Activated T-helper 17 cell treated with anti-CD3 and anti-CD28 coated beads, Interleukin-2, amount 50 U/mL, for 72 hours (primary cell): ENCODE results near the gene TTLL11. TPM values are rescaled to one million over a fixed set of nuclear protein-coding genes. Genes with fewer than 3 reads are reported as not detected.
"Not testable (repeated sequence)": the region's sequence is repeated elsewhere in the genome, so short reads cannot be mapped to it uniquely, and the experiment has no call there.

Experiments
- ATAC-seq: fragments of 150-1000 bp; cut with Tn5 transposase; replicated peaks from 2 replicates; pipeline ENCODE4 v1.10.0; 2021; ENCODE audit warnings: mild to moderate bottlenecking, moderate library complexity
- H3K27ac Mint-ChIP-seq: one replicate; pipeline ENCODE4 v1.8.0; 2022; ENCODE audit warnings: mixed read lengths
- H3K27me3 Mint-ChIP-seq: one replicate; pipeline ENCODE4 v1.8.0; 2022; ENCODE audit warnings: mixed read lengths
- H3K36me3 Mint-ChIP-seq: one replicate; pipeline ENCODE4 v1.8.0; 2022; ENCODE audit warnings: low read depth, mild to moderate bottlenecking, mixed read lengths
- H3K4me1 Mint-ChIP-seq: one replicate; pipeline ENCODE4 v1.8.0; 2022; ENCODE audit warnings: mixed read lengths
- H3K4me3 Mint-ChIP-seq: one replicate; pipeline ENCODE4 v1.8.0; 2022; ENCODE audit warnings: mild to moderate bottlenecking, mixed read lengths
- H3K9me3 Mint-ChIP-seq: one replicate; pipeline ENCODE4 v1.8.0; 2022; ENCODE audit warnings: mixed read lengths
- total RNA-seq, 2 donors: library from RNA; stranded (reverse); gene quantifications; one replicate each; pipeline ENCODE4 v1.2.3, GENCODE V29; 2022

The TTLL11 gene
- total RNA-seq, 2 donors from 2014 or later: 2.6 to 3.9 TPM

DNA sequence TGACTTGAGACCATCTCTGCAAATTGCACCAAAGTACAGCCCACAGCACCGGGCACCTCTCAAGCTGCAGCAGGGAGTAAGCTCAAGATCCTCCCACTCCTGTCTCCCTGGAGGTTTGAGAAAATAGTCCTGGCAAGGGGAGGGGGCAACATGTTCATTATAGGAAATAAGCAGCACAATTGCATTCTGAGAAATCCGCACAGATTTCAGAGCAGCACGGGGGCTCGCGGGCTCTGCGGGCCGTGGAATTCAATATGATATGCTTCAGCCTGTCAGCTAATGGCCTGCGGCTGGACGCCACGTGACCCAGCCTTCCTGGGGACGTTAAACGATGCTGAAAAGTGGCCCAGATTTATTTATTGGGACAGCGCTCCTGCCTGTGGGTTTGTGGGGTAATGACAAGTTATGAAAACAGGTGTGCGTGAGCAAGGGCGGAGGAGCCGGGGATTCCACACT, 285.3 kb downstream of the TTLL11 start:
- Mint-ChIP-seq H3K36me3 (no peaks in the 10 kb centered on the region), H3K4me3 (no peak overlapping the region), H3K27me3 (peaks cover 5% of the 10 kb centered on the region), H3K27ac (no peak overlapping the region), H3K9me3 (peaks cover 12% of the 10 kb centered on the region), H3K4me1 (no peaks in the 10 kb centered on the region)
- ATAC-seq: no peak

DNA sequence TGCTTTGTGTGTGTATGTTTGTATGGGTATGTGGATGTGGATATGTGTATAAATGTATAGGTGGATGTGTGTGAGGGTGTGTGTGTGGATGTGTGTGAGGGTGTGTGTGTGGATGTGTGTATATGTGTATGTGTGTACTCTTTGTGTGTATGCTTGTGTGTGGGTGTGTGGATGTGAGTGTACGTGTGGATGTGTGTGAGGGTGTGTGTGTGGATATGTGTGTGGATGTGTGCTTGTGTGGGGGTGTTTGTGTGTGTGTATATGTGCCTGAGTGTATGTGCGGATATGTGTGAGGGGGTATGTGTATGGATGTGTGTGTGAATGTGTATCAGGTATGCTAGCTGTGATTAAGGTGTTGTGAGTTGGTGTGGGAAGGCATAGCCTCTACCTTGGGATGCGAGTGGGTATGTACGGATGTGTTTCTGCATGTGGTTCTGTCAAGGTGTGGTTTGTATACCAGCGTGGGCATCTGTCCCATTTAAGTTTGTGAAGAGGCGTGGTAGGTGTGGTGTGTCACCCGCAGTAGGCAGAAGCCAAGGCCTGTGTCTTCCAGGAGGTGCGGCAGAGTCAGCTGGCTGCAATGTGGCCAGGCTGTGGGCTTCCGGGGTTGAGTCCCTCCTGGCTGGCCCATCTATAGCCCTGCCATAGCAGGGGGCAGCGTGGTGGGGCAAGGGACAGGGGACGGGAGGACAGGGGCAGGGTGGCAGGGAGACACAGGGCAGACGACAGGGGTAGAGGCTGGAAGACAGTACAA, 285.9 kb downstream of the TTLL11 start:
- peaks cover 8% of the 10 kb centered on the region for H3K27me3 Mint-ChIP-seq
- no peak overlapping the region for H3K27ac Mint-ChIP-seq
- ATAC-seq: no peak
- H3K36me3 Mint-ChIP-seq: no peaks in the 10 kb centered on the region
- no peak overlapping the region for H3K4me3 Mint-ChIP-seq
- peaks cover 12% of the 10 kb centered on the region for H3K9me3 Mint-ChIP-seq
- H3K4me1 Mint-ChIP-seq: no peaks in the 10 kb centered on the region

DNA sequence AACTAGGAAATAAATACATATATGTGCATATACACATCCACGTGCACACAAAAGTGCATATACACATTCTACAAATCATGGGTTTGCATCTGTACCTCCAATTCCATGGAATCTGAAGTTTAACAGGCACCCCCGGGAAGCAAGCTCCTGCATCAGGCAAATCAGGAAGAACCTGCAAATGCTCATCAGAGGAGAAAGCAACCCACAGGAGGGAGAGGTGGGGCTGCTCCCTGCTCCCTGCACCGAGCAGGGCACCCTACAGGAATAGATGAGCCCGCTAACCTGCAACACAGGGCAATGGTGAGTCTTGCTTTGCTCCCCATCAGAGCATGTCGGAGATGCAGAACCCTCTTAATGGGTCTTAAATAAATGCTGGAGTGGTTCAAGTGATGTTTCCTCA, 290.4 kb downstream of the TTLL11 start:
- H3K36me3 Mint-ChIP-seq: no peaks in the 10 kb centered on the region
- H3K4me1 Mint-ChIP-seq: no peaks in the 10 kb centered on the region
- no peak overlapping the region for H3K27ac Mint-ChIP-seq
- H3K27me3 Mint-ChIP-seq: peaks cover 24% of the 10 kb centered on the region
- ATAC-seq: no peak
- peaks cover 12% of the 10 kb centered on the region for H3K9me3 Mint-ChIP-seq
- H3K4me3 Mint-ChIP-seq: no peak overlapping the region

DNA sequence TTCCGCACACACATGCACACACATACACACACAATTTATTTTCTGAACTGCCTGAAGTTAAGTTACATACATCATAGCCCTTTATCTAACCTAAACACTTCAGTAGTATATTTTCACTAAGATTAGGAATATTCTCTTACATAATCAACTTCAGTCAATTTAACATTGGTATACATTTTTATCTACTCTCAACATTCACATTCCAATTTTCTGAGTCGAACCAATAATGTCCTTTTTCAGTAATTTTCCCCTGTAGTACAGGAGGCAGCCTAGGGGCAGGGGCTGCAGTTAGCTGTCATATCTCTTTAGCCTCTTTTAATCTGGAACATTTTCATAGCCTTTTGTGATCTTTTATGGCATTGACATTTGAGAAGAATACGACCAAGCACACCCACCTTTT, 291.5 kb downstream of the TTLL11 start:
- ATAC-seq: no peak
- no peak overlapping the region for H3K27ac Mint-ChIP-seq
- no peaks in the 10 kb centered on the region for H3K36me3 Mint-ChIP-seq

DNA sequence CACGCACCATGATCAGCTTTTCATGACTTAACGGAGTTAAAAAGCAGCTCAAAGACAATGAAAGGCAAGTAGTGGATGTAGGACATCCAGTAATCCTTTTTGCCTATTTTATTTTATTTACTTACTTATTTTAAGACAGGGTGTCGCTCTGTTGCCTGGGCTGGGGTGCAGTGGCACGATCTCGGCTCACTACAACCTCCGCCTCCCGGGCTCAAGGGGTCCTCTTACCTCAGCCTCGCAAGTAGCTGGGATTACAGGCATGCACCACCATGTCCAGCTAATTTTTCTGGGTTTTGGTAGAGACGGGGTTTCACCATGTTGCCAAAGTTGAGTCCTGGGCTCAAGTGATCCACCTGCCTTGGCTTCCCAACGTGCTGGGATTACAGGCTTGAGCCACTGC, 292.7 kb downstream of the TTLL11 start:
- H3K4me1 Mint-ChIP-seq: no peaks in the 10 kb centered on the region
- no peak for ATAC-seq
- no peaks in the 10 kb centered on the region for H3K36me3 Mint-ChIP-seq

More for the DNA sequence above, 291.5 kb downstream of the TTLL11 start:
- Mint-ChIP-seq H3K9me3 (peaks cover 12% of the 10 kb centered on the region), H3K4me3 (no peak overlapping the region), H3K27me3 (peaks cover 33% of the 10 kb centered on the region), H3K4me1 (no peaks in the 10 kb centered on the region)

DNA sequence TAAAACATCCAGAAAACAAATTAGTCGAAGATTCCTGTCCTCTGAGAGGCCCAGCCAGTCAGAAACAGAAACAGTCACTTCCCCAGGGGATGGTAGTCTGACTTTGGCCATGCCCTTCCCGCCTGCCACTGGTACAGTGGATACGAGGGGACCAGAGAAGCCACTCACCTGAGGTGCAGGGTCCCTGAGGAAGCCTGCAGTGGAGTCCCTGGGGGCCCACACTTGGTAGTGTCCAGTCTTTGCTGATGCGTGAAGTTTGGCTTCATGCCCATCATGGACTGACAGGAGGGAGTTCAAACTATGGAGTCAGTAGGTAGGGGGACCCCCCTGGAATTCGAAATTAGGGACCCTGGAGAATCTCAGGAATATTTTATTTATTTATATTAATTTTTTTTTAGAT, 294.2 kb downstream of the TTLL11 start:
- ATAC-seq: no peak
- no peak overlapping the region for H3K27ac Mint-ChIP-seq
- peaks cover 30% of the 10 kb centered on the region for H3K27me3 Mint-ChIP-seq
- H3K4me1 Mint-ChIP-seq: no peaks in the 10 kb centered on the region
- no peaks in the 10 kb centered on the region for H3K36me3 Mint-ChIP-seq
- H3K9me3 Mint-ChIP-seq: peaks cover under 1% of the 10 kb centered on the region
- no peak overlapping the region for H3K4me3 Mint-ChIP-seq

More for the DNA sequence above, 292.7 kb downstream of the TTLL11 start:
- Mint-ChIP-seq H3K9me3 (peaks cover 12% of the 10 kb centered on the region), H3K27me3 (peaks cover 33% of the 10 kb centered on the region), H3K27ac (no peak overlapping the region), H3K4me3 (no peak overlapping the region)

DNA sequence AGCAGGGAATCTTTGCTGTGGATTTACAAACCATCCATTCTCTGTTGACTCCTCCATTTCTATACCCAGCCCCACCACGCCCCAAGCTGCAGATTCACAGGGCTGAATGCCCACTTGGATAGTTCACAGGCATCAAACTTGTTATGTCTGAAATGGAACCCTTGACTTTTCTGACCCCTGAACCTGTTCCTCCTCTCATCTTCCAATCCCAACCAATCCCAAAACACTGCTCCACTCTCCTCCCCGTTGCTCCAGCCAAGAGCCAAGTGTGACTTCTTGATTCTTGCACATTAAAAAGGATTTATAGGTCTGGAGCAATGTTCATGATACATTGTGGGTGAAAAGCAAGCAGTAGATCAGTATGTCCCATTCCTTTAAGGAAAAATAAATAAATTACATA, 296.0 kb downstream of the TTLL11 start:
- Mint-ChIP-seq H3K4me3 (no peak overlapping the region), H3K27ac (no peak overlapping the region), H3K9me3 (no peaks in the 10 kb centered on the region), H3K27me3 (peaks cover 26% of the 10 kb centered on the region), H3K36me3 (no peaks in the 10 kb centered on the region), H3K4me1 (no peaks in the 10 kb centered on the region)
- ATAC-seq: no peak

DNA sequence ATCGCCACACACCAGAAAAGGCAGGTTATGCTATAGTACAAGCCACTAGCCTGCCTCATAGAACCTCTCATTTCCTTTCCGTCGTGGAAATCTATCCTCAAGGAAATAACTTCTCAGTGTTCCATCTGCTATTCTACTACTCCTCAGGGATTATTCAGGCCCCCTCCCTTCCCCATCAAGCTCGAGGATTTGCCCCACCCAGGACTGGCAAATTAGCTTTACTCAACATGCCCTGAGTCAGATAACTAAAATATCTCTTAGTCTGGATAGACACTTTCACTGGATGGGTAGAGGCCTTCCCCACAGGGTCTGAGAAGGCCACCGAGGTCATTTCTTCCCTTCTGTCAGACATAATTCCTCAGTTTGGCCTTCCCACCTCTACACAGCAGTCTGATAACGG, 298.8 kb downstream of the TTLL11 start:
- H3K36me3 Mint-ChIP-seq, H3K27ac Mint-ChIP-seq, H3K4me1 Mint-ChIP-seq, H3K9me3 Mint-ChIP-seq, ATAC-seq, H3K4me3 Mint-ChIP-seq: not testable (repeated sequence)
- H3K27me3 Mint-ChIP-seq: peaks cover 28% of the 10 kb centered on the region

DNA sequence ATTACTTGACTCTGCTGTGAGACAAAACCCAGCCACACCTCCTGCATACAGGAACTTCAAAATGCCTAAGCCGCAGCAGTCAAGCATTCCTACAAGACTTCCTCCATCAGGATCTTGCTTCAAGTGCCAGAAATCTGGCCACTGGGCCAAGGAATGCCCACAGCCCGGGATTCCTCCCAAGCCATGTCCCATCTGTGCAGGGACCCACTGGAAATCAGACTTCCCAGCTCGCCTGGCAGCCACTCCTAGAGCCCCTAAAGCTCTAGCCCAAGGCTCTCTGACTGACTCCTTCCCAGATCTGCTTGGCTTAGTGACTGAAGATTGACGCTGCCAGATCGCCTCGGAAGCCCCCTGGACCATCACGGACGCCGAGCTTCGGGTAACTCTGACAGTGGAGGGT, 300.6 kb downstream of the TTLL11 start:
- not testable (repeated sequence) for H3K9me3 Mint-ChIP-seq, H3K36me3 Mint-ChIP-seq, ATAC-seq

DNA sequence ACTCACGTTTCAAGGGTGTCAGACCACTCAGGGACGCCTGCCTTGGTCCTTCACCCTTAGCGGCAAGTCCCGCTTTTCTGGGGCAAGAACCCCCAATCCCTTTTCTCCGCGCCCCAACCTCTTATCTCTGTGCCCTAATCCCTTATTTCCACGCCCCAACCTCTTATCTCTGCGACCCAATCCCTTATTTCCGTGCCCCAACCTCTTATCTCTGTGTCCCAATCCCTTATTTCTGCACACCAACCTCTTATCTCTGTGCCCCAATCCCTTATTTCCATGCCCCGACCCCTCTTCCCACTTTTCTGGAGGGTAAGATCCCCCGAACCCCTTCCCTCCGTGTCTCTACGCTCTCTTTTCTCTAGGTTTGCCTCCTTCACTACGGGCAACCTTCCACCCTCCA, 302.3 kb downstream of the TTLL11 start:
- peaks cover 36% of the 10 kb centered on the region for H3K27me3 Mint-ChIP-seq
- H3K4me3 Mint-ChIP-seq: no peak overlapping the region
- H3K4me1 Mint-ChIP-seq: no peaks in the 10 kb centered on the region
- H3K36me3 Mint-ChIP-seq: no peaks in the 10 kb centered on the region
- no peak for ATAC-seq
- no peaks in the 10 kb centered on the region for H3K9me3 Mint-ChIP-seq
- H3K27ac Mint-ChIP-seq: no peak overlapping the region

More for the DNA sequence above, 300.6 kb downstream of the TTLL11 start:
- H3K27ac Mint-ChIP-seq, H3K4me1 Mint-ChIP-seq, H3K4me3 Mint-ChIP-seq: not testable (repeated sequence)
- peaks cover 33% of the 10 kb centered on the region for H3K27me3 Mint-ChIP-seq

DNA sequence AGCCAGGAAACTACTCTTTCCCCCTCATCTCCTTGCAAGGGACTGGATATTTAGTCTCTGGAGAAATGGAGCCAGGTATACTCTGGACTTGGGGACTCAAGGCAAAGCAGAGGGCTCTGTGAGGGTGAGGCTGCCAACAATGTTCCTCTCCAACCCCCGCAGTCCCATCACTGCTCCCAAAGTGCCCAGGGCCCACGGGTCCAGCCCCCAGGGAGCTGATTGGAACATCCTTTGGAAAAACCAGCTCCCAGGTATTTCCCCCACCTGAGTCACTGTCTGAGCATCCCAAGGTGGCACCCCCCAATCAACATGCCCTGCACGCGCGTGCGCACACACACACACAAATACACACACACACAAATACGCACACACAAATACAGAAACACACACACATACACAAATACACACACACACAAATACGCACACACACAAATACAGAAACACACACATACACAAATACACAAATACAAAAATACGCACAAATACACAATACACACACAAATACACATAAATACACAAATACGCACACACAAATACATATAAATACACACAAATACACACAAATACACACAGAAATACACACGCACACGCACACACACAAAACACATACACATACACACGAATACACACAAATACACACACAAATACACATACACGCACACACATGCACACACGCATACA, 304.3 kb downstream of the TTLL11 start:
- H3K27me3 Mint-ChIP-seq: peaks cover 36% of the 10 kb centered on the region
- no peak overlapping the region for H3K4me3 Mint-ChIP-seq
- H3K36me3 Mint-ChIP-seq: no peaks in the 10 kb centered on the region
- no peak overlapping the region for H3K27ac Mint-ChIP-seq
- no peaks in the 10 kb centered on the region for H3K9me3 Mint-ChIP-seq
- no peak for ATAC-seq
- H3K4me1 Mint-ChIP-seq: no peaks in the 10 kb centered on the region

DNA sequence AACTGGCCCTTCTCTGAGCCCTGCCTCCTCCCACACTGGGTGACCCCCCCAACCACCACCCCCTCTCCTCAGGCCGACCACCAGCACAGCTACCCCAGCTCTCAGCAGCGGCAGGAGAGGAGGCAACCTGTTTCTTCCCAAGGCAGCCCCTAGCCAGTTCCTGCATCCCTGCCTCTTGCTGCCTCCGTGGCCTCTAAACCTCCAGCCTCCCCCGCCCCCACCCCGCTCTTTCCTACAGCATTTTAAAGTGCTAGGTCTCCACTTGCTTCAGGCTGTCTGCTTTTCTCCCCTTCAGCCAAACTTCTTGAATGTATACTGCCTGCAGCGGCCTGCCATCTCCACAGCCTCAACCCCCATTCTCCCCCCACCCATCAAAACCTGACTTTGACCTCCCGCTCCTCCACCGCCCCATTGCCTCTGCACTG, 306.1 kb downstream of the TTLL11 start:
- no peak for ATAC-seq
- peaks cover 33% of the 10 kb centered on the region for H3K27me3 Mint-ChIP-seq
- no peaks in the 10 kb centered on the region for H3K9me3 Mint-ChIP-seq
- H3K27ac Mint-ChIP-seq: no peak overlapping the region
- no peak overlapping the region for H3K4me3 Mint-ChIP-seq
- H3K4me1 Mint-ChIP-seq: no peaks in the 10 kb centered on the region
- H3K36me3 Mint-ChIP-seq: no peaks in the 10 kb centered on the region

DNA sequence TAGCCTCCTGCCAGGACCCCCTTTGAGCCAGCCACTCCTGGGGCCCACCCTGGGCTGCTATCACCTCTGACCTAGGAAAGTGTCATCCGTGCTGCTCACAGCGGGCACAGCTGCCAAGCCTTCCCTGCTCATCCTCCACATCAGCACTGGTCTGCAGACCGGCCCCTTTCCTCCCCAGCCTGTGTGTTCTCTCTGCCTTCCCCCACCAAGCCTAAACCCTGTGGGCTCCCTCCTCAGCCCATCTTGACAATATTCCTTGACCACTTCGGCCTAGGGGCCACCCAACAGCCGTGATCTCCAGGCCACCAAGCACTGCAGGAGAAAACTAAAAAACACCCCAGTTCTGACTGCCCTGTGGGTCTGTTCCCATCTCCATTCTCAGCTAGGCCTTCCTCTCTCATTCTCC, 306.6 kb downstream of the TTLL11 start:
- no peak overlapping the region for H3K4me3 Mint-ChIP-seq
- H3K27me3 Mint-ChIP-seq: peaks cover 29% of the 10 kb centered on the region
- no peak for ATAC-seq
- H3K4me1 Mint-ChIP-seq: no peaks in the 10 kb centered on the region
- H3K9me3 Mint-ChIP-seq: no peaks in the 10 kb centered on the region
- no peaks in the 10 kb centered on the region for H3K36me3 Mint-ChIP-seq
- no peak overlapping the region for H3K27ac Mint-ChIP-seq

DNA sequence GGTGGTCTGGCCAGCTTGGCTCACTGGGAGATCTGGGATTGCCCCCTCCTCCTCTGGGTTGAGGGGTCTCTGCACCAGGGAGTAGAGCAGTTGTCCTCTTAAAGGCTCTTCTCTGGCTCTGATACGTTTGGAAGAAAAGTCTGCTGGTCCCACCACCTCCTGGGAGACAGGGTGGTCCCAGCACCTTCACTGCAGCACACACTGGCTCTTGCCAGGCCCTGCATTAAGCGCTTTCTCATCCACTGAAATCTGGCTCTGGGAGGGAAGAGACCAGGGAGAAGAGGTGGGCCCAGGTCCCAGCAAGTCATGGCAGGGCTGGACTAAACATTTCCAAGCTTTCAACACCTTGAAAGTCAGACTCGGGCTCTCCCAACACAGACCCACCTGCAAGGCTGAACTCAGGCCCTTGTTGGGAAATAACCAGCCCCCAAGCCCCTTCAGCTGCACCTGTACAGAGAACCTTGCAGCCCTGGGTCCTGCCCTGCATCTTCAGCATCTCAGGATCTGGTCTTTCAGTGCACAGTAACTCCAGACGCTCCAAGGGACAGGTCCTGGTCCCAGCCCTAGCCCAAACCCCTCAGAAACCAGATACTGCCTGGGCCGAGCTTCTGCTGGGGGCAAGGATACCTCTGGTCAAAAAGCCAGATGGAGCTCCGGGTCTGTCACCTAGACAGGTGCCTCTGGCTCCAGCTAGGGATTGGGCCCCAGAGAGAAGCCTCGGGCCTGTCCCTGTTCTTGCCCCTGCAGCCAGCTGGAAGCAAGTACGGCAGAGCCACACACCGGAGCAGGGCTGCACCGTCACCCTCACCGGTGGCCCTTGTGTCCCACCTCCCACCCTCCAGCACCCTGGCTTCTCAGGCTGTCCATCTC, 307.2 kb downstream of the TTLL11 start:
- Mint-ChIP-seq H3K9me3 (no peaks in the 10 kb centered on the region), H3K4me3 (no peak overlapping the region), H3K27me3 (peaks cover 30% of the 10 kb centered on the region), H3K36me3 (no peaks in the 10 kb centered on the region), H3K27ac (no peak overlapping the region), H3K4me1 (no peaks in the 10 kb centered on the region)
- ATAC-seq: no peak
